Adipocyte (in vitro differentiated cells): ENCODE data around the gene CTPS1.

Experiments used
- DNase-seq: peaks from one replicate; pipeline ENCODE4 v3.0.0-alpha.2; 2015; ENCODE audit warnings: low read depth
- H3K27me3 ChIP-seq: replicated peaks from 2 replicates; pipeline ENCODE4 v1.7.0; 2013; ENCODE audit warnings: mild to moderate bottlenecking, low read length, moderate library complexity; ENCODE audit not compliant: control insufficient read depth, insufficient read depth
- H3K36me3 ChIP-seq: 2 replicates; pipeline ENCODE4 v1.7.0; 2013; ENCODE audit warnings: low read length, mild to moderate bottlenecking, moderate library complexity; ENCODE audit not compliant: control insufficient read depth, insufficient read depth, severe bottlenecking
- H3K4me1 ChIP-seq: 2 replicates; pipeline ENCODE4 v1.7.0; 2013; ENCODE audit warnings: mild to moderate bottlenecking, low read length, moderate library complexity; ENCODE audit not compliant: control insufficient read depth, insufficient read depth
- H3K4me3 ChIP-seq: 2 replicates; pipeline ENCODE4 v1.7.0; 2013; ENCODE audit warnings: mild to moderate bottlenecking, low read length, moderate library complexity
- H3K9ac ChIP-seq: 2 replicates; pipeline ENCODE4 v1.7.0; 2013; ENCODE audit warnings: mild to moderate bottlenecking, low read length, moderate library complexity
- H3K9me3 ChIP-seq: 2 replicates; pipeline ENCODE4 v1.7.0; 2013; ENCODE audit warnings: mild to moderate bottlenecking, low read length, moderate library complexity; ENCODE audit not compliant: control insufficient read depth

CTPS1 gene

GRCh38 chr1:40979241-40980067 lies at the start of gene CTPS1:
CTPS1 (plus strand) TSS chr1:40979696; CDS start chr1:40983291, 3,595 bp downstream.
- peak within 1 kb of the TSS; percentile 89 for H3K4me3 ChIP-seq
- no peaks in the 10 kb centered on the region for H3K9me3 ChIP-seq
- peak within 1 kb of the TSS; percentile 92 for H3K9ac ChIP-seq
- peaks cover 49% of the 10 kb centered on the region for H3K4me1 ChIP-seq
- H3K27me3 ChIP-seq, result no peaks in the 10 kb centered on the region
- DNase-seq, result peak; percentile 98
- H3K36me3 ChIP-seq, result peaks cover 3% of the 10 kb centered on the region

DNA sequence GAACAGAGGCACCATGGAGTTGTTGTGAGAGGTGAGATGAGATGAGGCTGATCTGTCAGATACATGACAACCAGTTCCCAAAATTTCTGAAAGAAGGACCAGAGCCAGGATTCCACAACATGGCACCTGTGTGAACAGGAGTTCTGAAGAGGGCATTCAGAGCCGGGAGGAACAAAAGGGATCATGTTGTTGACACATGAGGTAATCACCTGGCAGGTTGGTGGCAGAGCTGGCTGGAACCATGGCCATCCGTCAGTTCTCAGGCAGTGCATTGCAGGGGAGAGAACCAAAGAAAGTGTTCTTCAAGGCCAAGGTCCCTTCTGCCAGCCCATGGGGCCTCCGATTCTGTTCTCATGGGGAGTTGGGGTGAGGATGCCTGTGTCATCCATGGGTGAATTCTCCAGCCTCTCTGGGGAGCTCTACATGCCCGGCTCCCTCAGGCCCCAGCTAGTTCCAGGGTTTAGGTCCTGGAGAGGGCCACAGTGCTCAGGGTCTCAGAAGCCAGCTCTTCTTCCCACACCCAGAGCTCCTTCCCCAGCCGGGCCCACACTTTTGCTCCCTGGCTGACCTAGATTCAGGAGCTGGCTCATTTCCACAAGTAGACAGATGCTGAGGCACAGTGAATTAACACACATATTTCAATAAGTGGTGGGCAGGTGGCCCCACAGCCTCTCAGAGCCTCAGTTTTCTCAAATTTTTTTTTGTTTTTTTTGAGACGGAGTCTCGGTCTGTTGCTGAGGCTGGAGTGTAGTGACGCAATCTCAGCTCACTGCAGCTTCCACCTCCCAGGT lies 49.1 kb upstream of the CTPS1 start:
- Histone ChIP-seq H3K27me3 (no peaks in the 10 kb centered on the region), H3K4me3 (no peak overlapping the region)
- no peak for DNase-seq

GRCh38 chr1:40931601-40932000 lies 47.9 kb upstream of the CTPS1 start:
- H3K36me3 ChIP-seq, result no peaks in the 10 kb centered on the region
- H3K9me3 ChIP-seq, result no peaks in the 10 kb centered on the region
- H3K9ac ChIP-seq, result no peak overlapping the region
- no peaks in the 10 kb centered on the region for H3K27me3 ChIP-seq
- no peak overlapping the region for H3K4me3 ChIP-seq
- H3K4me1 ChIP-seq, result peaks cover 15% of the 10 kb centered on the region
- no peak for DNase-seq

More for the DNA sequence above, 49.1 kb upstream of the CTPS1 start:
- no peak overlapping the region for H3K9ac ChIP-seq
- no peaks in the 10 kb centered on the region for H3K9me3 ChIP-seq
- no peaks in the 10 kb centered on the region for H3K36me3 ChIP-seq
- peaks cover 24% of the 10 kb centered on the region for H3K4me1 ChIP-seq

GRCh38 chr1:40932006-40932405 lies 47.5 kb upstream of the CTPS1 start:
- Histone ChIP-seq H3K36me3 (no peaks in the 10 kb centered on the region), H3K9ac (no peak overlapping the region), H3K27me3 (no peaks in the 10 kb centered on the region), H3K4me1 (peaks cover 15% of the 10 kb centered on the region), H3K4me3 (no peak overlapping the region), H3K9me3 (no peaks in the 10 kb centered on the region)
- DNase-seq, result no peak

- Histone ChIP-seq H3K9me3 (no peaks in the 10 kb centered on the region), H3K4me3 (no peak overlapping the region), H3K9ac (peak overlapping the region; percentile 38), H3K4me1 (peaks cover 39% of the 10 kb centered on the region), H3K27me3 (no peaks in the 10 kb centered on the region), H3K36me3 (no peaks in the 10 kb centered on the region)
- DNase-seq, result peak; percentile 89
These were observed 42.6 kb upstream of the CTPS1 start for GRCh38 chr1:40936931-40937339.

- no peaks in the 10 kb centered on the region for H3K36me3 ChIP-seq
- H3K4me1 ChIP-seq, result peaks cover 40% of the 10 kb centered on the region
- DNase-seq, result no peak
- no peaks in the 10 kb centered on the region for H3K27me3 ChIP-seq
- no peaks in the 10 kb centered on the region for H3K9me3 ChIP-seq
- no peak overlapping the region for H3K4me3 ChIP-seq
- no peak overlapping the region for H3K9ac ChIP-seq
These were observed 41.1 kb upstream of the CTPS1 start for GRCh38 chr1:40938393-40938792.

DNA sequence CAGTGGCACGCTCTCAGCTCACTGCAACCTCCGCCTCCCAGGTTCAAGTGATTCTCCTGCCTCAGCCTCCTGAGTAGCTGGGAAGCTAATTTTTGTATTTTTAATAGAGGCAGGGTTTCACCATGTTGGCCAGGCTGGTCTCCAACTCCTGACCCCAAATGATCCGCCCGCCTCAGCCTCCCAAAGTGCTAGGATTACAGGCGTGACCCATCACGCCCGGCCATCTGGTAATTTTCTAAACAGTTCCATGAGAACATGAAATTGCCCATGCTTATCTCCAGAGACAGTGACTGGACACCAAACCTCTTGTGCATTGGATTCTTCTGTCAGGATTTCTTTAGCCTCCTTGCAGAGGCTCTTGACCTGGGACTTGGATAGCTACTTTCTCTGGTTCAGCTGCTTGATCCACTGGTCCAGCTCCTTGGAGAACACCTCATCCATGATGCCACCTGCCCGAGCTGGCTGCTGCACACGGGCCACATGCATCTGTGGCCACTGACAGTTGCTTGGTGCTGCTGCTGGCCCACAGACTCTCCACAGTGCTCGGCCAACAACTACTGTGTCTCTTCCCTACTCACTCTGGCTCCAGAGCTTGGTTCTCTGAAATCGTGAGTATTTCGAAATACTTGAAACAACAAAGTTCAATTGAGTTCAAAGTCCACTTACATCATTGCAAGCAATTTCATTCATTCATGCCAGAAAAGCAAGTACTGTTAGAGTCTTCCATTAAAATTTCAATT lies 40.0 kb upstream of the CTPS1 start:
- H3K9ac ChIP-seq, result peak overlapping the region; percentile 23
- no peaks in the 10 kb centered on the region for H3K9me3 ChIP-seq
- DNase-seq, result peak; percentile 93
- no peak overlapping the region for H3K4me3 ChIP-seq
- no peaks in the 10 kb centered on the region for H3K36me3 ChIP-seq
- H3K27me3 ChIP-seq, result no peaks in the 10 kb centered on the region
- H3K4me1 ChIP-seq, result peaks cover 49% of the 10 kb centered on the region

DNA sequence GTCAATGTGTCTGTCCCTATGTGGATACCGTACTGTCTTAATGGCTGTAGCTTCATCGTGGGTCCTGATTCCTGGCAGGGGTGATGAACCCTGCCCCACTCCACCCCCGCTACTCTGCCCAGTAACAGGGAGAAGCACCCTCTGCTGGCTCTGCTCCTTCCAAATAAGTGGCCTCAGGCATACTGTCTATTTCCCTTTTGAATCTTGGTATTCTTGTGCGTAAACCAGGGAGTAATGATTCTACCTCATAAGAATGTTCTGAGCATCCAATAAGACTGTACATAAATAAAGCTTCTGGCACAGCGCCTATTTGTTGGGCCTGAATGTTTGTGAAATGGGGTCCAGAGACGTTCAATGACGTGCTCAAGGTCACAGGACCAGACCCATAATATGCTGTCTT lies 35.2 kb upstream of the CTPS1 start:
- H3K36me3 ChIP-seq, result no peaks in the 10 kb centered on the region
- peaks cover 44% of the 10 kb centered on the region for H3K4me1 ChIP-seq
- H3K27me3 ChIP-seq, result no peaks in the 10 kb centered on the region
- DNase-seq, result peak; percentile 89
- H3K4me3 ChIP-seq, result peak overlapping the region; percentile 39
- peak overlapping the region; percentile 63 for H3K9ac ChIP-seq
- peaks cover 8% of the 10 kb centered on the region for H3K9me3 ChIP-seq

- peaks cover 8% of the 10 kb centered on the region for H3K9me3 ChIP-seq
- no peaks in the 10 kb centered on the region for H3K27me3 ChIP-seq
- H3K36me3 ChIP-seq, result no peaks in the 10 kb centered on the region
- H3K9ac ChIP-seq, result peak overlapping the region; percentile 63
- peaks cover 39% of the 10 kb centered on the region for H3K4me1 ChIP-seq
- peak overlapping the region; percentile 39 for H3K4me3 ChIP-seq
- DNase-seq, result peak; percentile 71
These were observed 34.6 kb upstream of the CTPS1 start for GRCh38 chr1:40944841-40945430.

DNA sequence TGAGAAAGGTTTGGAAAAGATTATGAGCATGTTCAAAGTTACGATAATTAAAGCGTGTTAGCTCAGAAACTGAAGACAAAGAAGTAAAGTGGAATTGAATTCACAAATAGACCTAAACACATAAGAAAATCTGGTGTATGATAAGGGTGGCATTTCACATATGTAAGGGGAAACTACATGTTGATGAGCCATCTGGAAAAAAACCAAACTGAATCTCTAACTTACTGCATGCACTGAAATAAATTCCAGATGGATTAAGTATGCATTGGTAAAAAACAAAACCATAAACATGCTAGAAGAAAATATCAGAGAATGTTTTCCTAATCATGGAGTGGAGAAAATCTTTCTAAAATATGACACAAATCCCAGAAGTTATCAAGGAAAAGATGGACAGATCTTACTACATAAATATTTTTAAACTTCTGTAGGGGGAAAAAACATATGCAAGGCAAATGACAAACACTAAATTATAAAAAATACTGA lies 34.0 kb upstream of the CTPS1 start:
- no peaks in the 10 kb centered on the region for H3K27me3 ChIP-seq
- H3K4me1 ChIP-seq, result peaks cover 34% of the 10 kb centered on the region
- peaks cover 8% of the 10 kb centered on the region for H3K9me3 ChIP-seq
- DNase-seq, result peak; percentile 34
- H3K36me3 ChIP-seq, result no peaks in the 10 kb centered on the region
- no peak overlapping the region for H3K4me3 ChIP-seq
- peak overlapping the region; percentile 63 for H3K9ac ChIP-seq
